ENCODE data around the gene PLCB1.

PLCB1 gene

DNA sequence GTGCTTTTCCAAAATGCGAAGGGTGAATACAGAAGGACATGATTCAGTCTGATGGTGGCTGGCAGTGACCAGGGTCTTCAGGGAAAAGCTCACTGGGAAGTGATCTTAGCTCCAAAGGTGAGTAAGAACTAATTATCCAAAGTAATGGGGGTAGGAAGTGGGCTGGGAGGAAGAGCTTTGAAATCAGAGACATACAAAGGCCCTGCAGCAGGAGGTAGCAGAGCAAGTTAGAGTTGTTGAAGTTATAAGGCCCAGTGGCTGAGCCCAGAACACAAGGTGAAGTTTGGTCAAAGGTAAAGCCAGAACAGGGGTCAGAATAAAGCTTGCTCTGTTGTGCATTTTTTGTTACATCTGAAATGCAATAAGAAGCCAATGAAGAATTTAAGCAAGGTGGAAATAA lies 81.2 kb downstream of the PLCB1 start:
- no peak for DNase-seq

DNA sequence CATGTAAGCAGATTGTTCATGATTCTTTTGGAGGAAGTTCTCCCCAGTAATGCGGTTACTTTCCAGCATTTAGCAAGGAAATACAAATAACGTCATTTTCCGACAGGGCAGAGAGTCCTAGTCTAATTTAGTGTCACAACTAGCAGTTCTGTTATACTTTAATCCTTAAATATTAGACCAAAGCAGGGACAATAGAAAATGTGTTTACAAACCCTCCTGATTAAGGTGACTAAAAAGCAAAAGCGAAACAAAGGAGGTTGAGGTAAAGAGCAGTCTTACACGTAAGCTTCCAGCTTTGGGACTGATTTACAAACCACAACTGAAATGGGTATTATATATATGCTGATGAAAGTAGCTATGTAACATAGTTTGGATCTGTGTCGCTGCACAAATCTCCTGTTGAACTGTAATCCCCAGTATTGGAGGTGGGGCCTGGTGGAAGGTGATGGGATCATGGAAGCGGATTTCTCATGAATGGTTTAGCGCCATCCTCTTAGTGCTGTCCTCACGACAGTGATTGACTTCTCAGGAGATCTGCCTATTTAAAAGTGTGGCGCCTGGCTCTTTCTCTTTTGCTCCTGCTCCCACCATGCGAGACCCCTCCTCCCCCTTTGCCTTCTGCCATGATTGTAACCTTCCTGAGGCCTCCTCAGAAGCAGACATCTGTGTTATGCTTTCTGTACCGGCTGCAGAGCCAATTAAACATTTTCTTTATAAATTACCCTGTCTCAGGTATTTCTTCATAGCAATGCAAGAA lies 81.9 kb downstream of the PLCB1 start:
- DNase-seq = no peak

DNA sequence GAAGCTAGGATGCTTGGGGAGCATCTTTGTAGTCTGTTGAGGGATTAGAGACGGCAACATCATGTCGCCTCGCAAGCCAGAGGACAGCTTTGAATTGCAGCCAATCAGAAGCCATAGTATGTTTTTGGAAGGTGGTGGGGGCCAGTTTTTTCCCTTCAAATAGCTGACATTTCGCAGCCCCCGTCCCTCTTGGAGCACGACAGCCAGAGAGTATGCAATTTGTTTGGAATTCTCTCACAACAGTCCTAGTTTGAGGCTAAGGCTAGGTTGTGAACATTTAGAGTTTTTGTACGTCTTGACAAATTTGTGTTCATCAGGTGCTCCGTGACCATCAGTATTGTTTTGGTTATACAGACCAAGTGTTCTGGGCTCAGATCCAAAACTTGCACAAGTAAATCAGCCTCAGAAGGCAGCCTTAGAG lies 83.3 kb downstream of the PLCB1 start:
- DNase-seq = no peak

DNA sequence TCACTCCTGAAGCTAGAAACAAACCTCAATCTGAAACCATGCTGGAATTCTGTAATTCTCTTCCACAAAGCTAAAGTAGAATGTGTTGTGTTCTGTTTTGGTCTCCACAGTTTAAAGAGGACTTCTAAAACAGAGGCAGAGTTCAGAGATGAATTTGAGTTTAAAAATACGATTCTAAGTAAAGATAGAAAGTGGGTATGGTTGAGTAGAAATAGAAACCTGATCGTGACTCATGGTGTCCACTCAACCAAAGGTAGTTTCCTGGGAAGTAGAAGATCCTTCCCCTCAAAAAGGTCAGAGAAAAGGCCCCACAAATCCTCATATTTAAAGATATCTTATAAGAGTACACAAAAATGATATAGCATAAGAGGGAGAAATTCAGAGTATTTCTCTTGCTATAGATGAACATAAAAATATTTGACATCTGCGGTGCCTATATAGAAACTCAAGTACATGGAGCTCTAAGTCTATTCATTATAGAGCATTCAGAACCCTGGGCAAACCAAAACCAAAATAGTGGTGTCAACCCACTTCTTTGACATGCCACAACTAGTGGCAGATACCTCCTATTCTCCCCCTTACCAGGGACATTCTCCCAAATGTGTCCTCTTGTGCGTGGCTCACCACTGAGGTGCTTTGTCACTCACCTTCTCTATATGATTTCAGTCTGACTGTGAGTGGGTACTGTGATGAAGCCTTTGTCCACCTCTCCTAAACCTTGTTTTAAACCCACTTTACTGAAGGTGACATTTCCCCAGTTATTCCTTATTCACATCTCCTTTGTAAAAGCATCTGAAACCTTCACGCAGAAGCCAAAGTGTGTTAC lies 84.5 kb downstream of the PLCB1 start:
- DNase-seq = no peak

DNA sequence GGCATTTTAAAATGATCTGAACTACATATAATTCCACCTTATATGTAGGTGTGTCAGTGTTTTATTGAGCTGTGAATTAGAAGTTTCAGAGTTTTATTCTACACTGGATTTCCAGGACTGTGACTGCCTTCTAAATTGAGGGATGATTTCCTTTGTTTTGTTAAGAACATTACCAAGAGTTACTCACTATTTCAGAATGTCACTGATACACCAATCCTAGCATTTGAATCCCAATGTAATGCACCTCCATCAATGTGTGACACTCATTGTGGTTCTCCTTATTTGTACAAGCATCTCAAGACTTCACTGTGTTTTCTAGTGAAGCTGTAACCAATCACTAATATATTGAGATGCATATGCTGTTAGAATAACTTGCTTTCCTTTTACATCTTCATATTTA lies 86.8 kb downstream of the PLCB1 start:
- DNase-seq = no peak

DNA sequence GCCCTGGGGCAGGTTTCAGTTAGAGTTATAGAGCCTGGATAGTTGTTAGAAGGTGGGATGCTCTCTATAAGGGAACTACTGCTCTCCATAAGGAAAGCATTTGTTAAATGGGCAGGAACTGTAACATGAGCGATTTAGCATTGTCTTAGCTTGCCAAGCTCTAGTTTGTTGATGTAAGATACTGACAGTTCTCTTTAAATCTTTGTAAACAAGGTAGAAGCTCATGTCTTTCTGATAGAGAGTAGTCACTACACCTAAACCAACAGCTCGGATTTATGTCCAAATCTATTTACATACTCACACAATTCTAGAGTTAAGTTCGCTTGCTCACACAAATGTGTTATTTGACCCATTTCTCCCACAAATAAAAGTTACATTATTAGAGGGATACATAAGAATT lies 87.3 kb downstream of the PLCB1 start:
- DNase-seq = no peak

DNA sequence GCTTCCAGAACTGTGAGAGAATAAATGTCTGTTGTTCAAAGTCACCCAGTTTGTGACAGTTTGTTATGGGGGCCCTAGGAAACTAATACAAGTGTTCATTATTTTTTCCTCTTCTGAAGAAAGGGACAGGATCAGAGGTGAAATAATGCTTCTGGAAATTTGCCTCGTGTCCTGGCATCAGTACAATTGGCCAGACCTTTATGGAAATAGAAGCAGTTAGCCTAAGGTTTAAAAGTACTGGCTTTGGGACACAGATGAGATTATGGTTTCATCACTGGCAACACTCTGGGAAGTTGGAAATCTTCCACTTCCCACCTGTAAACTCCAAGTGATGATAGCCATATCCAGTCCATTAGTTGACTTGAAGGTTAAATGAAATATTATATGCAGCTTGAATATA lies 88.7 kb downstream of the PLCB1 start:
- no peak for DNase-seq

DNA sequence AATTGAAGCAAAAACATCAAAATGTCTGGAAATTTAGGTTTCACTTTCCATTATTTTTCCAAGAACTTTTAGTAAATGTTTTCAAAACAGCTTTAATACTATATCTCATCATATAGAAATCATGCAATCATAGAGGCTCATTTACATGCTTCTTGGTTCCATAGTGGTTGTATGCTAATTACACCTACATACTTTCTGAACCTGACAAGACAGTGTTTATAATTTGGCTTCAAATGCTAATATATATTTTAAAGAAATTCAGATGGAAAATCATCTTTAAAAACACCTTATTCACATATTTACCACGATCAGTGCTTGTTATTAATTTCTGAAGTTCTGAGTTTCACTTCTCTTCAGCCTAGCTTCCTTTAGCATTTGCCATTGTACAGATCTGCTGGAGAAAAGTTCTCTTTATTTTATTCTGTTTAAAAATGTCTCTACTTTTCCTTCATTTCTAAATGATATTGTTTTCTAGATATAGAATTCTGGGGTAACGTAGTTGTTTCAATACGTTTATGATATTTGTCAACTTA lies 89.9 kb downstream of the PLCB1 start:
- DNase-seq = no peak

DNA sequence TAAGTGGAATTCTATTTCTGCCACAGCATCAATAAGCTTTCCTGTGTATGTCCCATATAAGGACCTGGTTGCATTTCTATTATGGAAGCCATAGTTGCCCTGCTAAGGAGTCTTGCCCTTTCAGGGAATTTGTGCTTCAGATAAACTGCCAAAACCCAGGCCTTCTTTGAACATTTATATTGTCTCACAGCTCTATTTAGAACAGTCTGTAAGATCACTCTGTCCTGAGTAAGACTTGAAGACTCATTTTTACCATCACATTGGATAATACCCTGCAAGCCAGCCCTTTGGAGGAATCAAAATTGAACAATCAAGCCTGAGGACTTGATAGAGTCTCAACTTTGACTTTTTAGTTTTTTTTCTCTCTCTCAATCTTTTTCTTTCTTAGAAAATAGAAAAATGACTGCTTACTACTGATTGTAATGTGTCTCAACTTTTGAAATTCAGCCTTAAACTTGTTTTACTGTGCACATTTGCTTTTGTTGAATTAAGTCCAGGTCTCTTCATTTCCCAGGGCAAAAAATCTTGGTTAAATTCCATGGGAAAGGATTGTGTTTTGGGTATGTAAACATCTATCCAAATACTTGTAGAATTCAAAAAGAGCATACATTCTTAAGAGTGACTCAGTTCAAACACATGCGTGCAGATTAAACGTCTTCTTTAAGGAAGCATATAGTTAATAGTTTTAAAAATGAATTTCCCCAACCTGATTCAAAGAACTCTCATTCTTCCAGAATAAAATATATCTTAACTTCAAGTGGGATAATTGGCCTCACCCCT lies 91.2 kb downstream of the PLCB1 start:
- no peak for DNase-seq

DNA sequence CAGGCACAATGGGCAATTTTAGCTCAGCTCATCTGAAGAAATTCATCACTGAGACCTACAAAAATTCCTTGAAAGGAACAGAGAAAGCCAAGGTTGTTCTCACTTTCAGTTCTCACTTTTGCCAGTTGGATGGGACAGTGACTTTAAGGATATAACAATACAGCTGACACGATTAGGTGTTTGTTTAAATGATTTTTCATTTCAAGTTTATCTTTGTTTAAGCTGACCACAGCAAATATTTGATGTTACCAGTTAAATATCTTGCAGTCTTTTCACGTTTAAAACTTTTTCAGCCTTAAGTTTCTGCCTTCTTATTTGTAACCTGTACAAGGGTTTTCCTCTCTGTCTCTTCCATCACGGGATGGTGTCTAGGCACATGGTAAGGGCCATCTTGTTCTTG lies 93.6 kb downstream of the PLCB1 start:
- no peak for DNase-seq

DNA sequence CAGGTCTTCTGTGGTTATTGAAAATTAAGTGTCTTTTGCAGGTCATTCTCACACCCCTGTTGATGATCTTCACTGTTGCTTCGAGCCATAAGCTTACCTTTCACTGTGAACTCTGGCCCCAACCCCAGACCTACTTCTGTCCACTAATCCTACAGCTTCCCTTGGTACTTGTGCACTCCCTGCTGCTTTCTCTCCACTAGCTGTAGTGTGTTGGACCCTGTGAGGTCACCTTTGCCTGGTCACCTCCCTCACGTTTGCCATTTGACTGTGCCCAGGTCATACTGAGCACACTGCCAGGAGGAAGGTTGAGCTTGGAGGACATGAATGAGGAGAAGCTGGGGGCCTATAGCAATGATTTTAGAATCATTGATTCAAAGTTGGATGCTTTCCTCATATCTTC lies 94.0 kb downstream of the PLCB1 start:
- DNase-seq = no peak

DNA sequence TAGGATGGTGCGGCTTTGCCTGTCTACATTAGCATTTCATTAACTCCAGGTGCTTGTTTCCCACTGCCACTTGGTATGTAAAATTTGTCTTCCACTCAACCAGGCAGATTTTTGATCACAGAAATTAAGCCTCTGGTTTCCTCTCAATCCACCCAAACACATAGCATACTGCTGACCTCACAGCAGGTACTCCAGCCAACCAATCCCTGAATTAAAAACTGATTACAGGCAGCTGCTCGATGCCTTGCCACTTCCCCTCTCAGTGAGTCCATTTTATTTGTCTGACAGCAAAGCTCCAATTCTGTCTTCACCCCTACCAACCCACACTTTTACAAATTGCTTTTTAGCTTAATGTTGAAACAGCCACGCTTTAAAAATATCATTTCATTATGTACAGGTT lies 95.2 kb downstream of the PLCB1 start:
- DNase-seq = no peak

DNA sequence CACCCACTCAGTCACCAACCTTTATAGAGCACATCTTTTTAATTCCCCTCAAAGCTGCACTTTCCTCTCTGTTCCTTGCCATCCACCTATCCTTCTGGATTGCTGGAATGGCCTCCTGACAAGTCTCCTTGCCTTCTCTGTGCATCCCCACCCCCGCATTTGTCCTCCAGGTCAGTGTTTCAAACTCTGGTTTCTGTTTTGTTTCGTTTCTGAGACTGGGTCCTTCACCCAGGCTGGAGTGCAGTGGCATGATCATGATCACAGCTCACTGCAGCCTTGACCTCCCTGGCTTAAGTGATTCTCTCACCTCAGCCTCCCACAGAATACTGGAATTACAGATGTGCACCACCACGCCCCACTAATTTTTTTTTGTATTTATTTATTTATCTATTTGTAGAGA lies 96.2 kb downstream of the PLCB1 start:
- no peak for DNase-seq

DNA sequence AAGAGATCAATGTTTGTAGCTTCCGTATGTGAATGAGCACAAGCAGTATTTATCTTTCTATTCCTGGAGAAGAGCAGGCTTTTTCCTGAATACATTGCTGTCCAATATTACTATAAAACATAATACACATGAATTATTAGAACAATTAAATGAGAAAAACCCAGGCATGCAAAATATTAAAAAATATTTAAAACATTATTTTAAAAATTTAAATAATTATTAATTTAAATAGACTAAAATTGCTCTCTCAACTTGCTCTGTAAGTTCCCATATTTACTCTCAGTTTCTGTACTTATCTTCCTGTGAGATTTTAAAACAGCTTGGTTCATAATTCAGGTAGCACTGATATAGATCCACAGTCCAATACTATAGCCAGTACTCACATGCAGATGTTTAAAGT lies 97.0 kb downstream of the PLCB1 start:
- no peak for DNase-seq

DNA sequence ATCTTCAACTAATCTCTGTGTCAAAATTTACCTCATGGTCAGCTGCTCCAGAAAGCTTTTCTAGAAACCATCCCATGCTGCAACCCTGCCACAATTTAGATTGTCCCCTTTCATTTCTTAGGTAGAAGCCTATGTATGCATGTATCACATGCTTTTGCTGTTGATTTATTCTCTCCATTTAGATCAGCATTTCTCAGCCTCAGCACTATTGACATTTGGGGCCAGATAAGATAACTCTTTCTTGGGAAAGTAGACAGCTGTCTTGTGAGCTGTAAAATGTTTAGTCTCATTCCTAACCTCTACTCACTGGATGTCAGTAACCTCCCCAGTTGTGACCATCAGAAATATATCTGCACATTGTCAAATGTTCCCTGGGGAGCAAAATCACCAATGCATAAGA lies 99.0 kb downstream of the PLCB1 start:
- DNase-seq = no peak

DNA sequence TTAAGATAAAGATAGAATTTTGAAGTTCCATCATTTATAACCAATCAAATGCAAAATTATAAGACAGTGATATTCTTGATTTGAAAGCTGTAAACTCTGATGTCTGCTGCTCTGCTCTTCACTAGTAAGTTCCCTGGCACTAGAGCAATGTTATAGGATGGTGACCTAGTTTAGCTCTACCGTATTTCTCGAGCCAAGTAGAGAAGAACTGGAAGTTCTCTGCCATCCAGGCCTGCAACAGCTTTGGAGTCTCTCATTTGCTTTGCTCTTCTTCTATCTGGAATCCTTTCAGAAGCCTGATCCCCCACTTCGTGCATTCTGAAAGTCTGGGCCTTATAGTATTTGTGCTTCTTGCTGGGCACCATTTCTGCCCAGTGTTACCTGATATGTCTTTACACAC lies 100.3 kb downstream of the PLCB1 start:
- no peak for DNase-seq

DNA sequence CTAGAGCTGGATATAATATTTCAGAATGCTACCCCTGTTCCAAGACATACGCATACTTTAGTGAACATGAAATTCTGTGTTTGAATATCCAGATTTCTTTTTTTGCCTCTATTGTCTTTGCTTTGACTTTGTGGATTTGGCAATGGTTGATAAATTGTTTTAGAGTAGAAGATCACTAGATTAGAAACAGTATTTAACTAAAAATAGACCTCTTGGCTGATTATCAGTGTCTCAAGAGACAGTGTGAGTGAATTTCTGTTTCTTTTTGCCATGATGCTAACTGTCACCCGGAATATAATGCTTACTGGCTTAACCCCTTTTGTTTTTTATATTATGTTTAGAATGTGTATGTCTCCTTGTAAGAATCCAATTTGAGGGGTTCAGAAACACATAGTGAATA lies 102.5 kb downstream of the PLCB1 start:
- DNase-seq = no peak

DNA sequence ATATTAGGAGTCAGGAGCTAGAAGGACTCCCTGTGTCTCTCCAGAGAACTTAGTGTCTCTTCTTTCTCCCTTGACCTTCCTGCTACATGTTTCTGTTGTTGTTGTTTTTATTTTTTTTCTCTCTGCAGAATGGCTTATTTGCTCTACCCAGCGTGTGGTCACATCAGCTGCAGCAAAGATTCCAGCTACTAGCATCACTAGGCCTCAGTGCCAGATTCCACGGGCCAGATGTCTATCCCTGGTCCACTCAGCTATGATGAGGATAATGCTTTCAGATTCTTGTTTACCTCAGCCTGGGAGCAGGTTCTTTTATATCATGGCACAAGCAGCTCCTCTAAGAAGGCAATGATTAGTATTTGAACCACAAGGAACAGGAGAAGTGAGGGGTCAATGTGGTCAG lies 110.0 kb downstream of the PLCB1 start:
- DNase-seq = no peak

DNA sequence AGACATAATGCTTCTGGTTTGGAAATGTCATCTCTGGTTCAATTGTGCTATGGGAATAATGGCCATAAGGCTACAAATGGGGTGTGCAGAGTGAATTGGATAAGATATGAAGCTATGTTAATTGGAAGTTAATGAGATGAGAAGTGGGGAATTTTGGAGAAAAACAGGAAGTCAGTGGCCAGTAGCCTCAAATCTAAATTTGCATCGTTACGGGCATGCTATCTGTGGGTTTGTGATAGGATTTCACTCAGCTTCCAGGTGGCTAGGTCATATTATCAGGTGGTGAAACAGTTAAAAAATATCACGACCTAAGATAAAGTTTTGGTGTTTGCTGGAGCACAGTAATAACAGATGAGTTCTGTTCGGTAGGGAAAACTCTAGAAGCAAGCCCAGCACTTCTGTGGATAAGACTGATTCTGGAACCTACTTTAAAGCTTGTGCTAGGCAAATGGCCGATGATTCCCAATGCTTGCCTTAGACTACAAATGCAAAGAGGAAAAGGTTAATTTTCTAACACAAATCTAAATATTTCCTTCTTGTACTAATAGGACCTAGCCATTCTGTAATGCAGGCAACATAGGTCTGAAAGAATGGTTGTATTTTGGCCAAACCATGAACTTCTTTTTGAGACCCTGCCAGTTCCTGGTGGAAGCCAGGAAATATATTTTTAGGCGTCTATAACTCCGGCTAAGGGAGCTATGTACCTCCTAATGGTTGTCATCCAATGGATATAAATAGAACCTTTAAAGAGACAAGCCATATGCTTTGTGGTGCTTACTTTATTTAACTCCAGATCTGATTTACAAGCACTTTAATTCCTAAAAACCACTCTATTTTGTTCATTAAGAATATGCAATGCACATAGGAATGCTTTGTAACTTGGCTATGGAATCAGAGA lies 111.0 kb downstream of the PLCB1 start:
- no peak for DNase-seq

DNA sequence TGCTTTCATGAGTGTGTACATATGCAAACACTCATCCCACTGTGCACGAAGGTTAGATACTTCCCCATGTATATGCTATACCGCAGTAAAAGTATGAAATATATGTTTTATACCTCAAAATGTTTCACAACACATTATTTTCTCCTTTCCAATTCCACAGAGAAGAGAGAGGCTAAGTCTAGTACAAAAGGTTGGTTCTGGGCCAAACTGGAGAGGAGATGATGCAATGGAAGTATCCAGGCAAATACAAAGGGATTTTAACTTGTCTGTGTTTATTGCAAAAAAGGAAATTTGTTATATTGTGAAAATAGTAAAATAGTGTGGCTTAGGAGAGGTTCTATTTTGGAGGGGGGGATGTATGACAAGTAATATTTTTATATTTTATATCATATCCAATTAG lies 112.6 kb downstream of the PLCB1 start:
- DNase-seq = no peak

DNA sequence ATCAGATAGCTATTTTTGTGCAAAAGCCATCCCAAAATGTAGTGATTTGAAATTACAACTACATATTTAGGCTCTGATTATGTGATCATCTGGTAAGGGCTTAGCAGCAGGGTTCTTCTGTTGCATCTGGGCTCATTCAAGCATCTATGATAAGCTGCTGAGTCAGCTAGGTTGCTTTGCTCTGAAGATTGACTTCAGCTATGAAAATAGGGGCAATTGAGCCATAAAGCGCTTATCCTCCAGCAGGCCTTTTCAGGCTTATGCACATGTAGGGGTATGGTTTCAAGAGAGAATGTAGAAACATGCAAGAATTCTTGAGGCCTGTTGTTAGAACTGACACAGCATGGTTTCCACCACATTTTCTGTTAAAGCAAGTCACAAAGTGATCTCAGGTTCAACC lies 114.1 kb downstream of the PLCB1 start:
- DNase-seq = no peak

DNA sequence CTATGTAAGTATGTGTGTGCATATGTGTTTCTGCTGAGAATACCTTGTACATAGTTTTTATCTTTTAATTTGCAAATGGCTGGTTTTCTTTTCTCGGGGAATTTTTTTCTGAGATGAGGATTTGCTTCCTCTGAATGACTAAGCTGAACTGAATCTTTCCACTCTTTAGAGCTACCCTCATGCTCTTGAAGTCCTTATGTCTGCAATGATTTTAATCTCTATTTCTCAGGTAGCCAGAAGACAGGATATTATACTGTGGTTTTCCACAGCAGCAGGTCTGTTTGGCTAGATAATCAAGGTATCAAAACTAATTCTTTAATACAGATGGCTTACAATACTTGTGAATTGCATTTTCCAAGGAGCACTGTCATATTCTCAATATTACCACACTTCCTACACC lies 114.7 kb downstream of the PLCB1 start:
- no peak for DNase-seq
